Inferior parietal cortex (tissue), 1 donor: ENCODE data around the gene LCN9.
"Not testable (repeated sequence)": the region's sequence is repeated elsewhere in the genome, so short reads cannot be mapped to it uniquely, and the experiment has no call there.

Source experiments
- DNase-seq: peaks from one replicate; pipeline ENCODE4 v3.0.0-alpha.2; 2016; ENCODE audit errors: extremely low spot score

The LCN9 gene, protein sequence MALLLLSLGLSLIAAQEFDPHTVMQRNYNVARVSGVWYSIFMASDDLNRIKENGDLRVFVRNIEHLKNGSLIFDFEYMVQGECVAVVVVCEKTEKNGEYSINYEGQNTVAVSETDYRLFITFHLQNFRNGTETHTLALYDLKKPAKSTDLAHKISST

GRCh38 chr9:135662758-135663450 is at the start of gene LCN9:
LCN9 (plus strand) TSS chr9:135663309; CDS start chr9:135663322, 13 bp downstream.
- DNase-seq, result peak; percentile 11

DNA sequence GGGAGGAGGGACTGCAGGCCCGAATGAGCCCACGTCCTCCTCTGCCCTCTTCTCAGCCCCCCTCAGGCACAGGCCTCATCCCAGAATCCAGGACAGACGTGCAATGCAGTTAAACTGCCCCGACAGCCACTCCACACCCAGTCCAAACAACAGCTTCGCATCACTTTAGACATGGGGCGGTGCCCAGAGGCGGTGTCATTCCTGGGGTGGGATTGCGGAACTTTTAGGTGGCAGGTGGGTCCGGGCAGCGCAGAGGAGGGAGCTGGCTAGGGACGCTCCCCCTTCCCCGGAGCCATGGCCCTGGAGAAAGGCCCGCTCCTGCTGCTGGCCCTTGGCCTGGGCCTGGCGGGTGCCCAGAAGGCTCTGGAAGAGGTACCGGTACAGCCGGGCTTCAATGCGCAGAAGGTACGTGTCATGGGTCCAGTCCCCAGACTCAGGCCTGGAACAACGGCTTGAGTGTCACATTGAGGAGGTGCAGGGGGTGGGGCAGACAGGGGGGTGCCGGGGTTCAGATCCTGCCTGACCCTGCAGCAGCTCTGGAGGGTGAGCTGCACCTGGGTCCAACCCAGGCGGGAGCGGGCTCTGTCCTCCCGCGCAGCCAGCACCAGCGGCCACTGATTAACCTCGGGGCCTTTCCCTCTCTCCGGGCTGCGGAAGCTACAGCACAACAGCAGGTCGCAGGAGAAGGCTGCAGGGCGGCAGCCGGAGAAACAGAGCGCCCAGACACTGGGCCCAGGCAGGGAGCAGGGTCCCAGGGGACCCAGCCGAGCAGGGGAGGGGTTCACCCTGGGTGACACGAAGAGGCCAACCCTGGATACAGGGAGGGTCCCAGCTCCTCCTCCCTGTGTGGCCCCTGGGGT is 48.9 kb upstream of the LCN9 start:
- no peak for DNase-seq

DNA sequence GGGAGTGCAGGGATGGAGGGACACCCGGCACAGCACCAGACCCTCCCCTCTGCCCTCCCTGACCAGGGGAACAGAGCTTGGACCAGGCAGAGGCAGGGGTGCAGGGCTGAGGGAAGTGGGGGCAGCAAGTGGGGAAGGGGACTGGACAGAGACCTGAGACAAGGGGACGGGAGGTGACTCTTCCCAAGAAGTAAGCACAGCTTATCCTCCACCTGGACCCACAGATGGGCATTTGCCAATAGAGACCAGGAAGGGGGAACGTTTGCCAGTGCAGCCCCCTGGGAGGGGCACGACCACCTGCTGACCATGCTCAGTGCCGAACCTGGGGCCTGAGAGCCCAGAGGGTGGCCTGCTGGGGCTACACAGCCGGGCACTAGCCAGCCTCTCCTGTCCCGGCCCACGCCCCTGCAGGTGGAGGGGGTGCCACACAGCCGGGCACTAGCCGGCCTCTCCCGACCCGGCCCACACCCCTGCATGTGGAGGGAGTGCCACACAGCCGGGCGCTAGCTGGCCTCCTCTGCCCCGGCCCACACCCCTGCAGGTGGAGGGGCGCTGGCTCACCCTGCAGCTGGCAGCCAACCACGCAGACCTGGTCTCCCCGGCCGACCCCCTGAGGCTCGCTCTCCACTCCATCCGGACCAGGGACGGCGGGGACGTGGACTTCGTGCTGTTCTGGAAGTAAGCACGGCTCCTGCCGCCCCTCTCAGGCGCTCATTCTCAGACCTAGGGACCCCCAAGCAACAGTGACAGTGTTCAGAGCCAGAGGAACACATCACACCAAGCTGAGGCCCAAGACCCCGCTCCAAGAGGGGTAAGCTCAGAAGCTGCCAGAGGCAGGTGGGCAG is 48.1 kb upstream of the LCN9 start:
- no peak for DNase-seq

DNA sequence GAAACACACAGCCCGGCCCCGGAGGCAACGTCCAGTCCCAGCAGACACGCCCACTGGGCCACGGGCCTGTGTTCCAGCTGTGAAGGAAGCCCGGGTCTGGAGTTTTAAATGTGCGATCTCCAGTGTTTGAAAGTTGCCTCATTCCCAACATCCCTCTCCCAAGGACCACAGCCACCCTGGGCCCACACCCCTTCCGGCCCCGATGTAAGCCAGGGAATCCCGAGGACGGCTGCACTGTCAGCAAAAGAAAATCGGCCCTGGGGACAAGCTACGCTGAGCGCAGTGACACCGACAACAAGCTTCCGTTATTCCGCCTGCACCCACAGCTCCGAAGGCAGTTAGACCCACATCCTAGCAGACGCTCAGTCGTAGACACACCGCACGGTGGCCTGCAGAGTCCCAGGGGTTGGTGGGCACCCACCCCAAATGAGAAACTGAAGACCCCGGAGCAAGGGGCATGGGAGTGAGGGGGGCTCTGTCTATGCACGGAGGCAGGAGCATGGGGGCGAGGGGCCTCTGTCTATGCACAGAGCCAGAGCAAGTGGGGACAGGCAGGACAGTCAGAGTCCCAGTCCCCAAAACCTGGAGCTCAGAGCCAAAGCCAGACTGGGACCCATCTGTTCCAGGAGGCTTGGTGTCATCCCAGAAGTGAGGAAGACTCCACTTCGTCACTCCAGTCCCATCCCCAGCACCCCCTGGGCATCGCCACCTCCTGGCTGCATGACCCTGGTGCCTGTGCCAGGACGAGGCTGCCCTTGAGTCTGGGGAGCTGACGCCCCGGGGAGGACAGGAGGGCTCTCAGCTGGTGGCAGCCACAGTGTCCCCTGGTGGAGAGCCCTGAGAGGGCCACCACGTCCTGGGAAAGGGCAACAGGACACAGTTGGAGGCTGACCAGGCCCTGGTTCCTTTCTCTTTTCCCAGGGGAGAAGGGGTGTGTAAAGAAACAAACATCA is 47.2 kb upstream of the LCN9 start:
- DNase-seq, result no peak

- no peak for DNase-seq
Measured at GRCh38 chr9:135616619-135617537, 46.2 kb upstream of the LCN9 start.

GRCh38 chr9:135617538-135617900 is 45.6 kb upstream of the LCN9 start:
- DNase-seq, result no peak

GRCh38 chr9:135617991-135618411 is 45.1 kb upstream of the LCN9 start:
- no peak for DNase-seq

DNA sequence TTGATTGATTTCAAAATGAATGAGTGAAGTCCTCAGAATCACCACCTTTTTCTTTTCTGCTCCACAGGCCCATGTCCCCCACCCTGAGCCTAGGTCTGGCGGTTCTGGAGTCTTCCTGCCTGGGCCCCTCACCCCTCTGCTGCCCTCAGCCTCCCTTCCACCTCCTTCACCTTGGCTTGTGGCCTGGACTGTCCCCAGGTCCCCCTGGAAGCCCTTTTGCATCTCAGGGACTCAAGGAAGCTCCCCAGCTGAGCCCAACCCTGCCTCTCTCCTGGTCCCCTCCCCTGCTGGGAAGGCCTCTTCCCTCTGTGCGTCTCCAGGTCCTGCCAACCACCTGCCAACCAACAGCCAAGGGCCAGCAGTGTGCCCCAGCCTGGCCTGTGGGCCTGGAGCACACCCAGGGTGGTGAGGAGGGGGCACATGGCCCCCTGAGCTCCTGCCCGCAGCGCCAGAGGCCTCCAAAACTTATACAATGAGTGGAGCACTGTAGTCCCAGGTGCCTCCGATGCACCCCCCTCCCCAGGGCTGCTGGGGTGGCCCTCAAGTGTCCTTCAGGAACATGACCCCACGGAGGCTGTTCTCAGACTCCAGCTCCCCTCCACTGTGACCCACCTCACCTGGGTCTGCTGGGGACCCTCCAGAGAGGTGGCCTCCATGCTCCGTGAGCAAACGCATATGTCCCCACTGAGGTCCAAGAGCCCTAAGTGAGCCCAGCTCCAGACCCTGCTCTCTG is 44.1 kb upstream of the LCN9 start:
- DNase-seq, result no peak

DNA sequence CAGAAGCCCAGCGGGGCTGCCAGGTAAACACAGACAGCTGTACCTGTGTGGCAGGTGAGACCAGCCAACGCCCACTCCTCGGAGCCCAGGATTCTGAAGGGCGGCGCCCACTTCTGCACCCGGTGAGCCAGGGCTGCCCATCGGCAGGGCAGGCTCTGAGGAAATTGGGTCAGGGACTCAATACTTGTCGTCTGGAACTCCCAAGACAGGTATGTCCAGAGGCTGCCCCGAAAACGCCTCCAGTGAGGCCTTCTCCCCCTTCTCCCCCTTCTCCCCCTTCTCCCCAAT is 43.6 kb upstream of the LCN9 start:
- DNase-seq, result no peak

- DNase-seq, result no peak
Measured at GRCh38 chr9:135620558-135620957, 42.6 kb upstream of the LCN9 start.

GRCh38 chr9:135622415-135623020 is 40.6 kb upstream of the LCN9 start:
- DNase-seq, result no peak

DNA sequence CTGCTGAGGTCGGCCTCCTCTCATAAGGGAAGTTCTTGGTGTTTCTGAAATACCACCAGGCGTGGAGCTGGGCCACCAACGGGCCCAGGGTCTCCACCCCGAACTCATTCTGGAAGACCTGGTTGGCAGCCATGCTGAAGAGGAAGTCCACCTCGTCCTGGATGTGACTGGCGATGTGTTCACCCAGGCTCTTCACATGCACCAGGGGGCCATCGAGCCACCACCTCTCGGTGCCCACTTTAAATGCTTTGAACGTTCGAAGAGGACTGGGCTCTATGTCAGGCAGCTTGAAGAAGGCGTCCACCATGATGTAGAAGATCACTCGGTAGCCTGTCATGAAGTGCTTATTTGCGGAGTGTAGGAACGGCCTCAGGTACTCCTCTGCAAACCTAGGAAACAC is 38.8 kb upstream of the LCN9 start:
- no peak for DNase-seq

GRCh38 chr9:135632841-135633240 is 30.3 kb upstream of the LCN9 start:
- no peak for DNase-seq

DNA sequence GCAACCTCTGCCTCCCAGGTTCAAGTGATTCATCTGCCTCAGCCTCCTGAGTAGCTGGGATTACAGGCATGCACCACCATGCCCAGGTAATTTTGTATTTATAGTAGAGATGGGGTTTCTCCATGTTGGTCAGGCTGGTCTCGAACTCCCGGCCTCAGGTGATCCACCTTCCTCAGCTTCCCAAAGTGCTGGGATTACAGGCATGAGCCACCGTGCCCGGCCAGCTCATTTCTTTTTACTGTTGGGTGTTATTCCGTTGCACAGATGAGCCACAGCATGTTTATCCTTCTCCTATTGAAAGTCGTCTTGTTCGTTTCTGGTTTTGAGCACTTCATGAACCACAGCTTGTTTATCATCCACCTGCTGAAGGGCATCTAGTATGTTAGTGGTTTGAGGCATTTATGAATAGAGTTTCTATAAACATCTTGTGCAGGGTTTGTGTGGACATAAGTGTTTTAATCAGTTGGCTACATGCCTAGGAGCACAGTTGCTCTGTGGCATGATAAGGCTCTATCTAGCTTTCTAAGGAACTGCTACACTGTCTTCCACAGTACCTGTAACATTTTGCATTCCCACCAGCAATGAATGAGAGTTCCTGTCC is 26.1 kb upstream of the LCN9 start:
- DNase-seq, result not testable (repeated sequence)

DNA sequence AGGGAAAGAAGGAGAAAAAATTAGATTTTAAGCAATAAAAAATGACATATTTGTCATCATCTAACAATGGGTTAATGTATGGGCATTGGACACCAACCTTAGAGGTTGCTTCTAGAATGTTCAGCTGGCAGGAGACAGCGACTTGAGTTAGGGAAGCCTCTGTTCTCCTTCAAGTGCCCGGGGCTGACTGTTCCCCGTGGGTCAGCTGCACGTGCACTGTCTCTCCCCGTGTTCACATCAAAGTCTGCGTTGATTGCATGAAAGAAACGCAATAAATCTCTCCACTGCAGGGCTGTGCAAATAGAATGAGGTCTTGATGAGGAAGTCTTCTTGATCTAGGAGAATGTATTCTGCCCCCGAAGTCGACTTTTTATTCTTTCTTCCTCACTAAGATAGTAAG is 23.9 kb upstream of the LCN9 start, which contains the start of gene GLT6D1:
Gene GLT6D1 (minus strand): TSS at position 345 of the 400 bp plus-strand sequence. CDS start 353 bp downstream, outside the sequence.
- no peak for DNase-seq

DNA sequence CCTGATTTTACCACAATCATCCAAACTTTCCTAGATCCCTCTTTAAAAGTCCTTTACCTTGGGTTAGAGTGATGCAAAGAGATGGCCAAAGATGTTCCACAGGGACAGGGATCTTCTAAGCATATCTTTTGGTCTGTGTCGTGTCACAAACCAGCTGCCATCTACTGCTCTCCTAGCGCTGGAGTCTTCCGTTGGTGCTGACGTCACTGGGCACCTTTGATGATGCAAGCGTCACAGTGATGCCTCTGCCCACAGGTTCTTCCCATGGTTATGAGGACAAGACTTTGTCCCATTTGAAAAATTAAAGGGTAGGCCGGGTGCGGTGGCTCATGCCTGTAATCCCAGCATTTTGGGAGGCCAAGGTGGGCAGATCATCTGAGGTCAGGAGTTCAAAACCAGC is 22.1 kb upstream of the LCN9 start:
- no peak for DNase-seq

GRCh38 chr9:135641745-135642144 is 21.4 kb upstream of the LCN9 start:
- no peak for DNase-seq

DNA sequence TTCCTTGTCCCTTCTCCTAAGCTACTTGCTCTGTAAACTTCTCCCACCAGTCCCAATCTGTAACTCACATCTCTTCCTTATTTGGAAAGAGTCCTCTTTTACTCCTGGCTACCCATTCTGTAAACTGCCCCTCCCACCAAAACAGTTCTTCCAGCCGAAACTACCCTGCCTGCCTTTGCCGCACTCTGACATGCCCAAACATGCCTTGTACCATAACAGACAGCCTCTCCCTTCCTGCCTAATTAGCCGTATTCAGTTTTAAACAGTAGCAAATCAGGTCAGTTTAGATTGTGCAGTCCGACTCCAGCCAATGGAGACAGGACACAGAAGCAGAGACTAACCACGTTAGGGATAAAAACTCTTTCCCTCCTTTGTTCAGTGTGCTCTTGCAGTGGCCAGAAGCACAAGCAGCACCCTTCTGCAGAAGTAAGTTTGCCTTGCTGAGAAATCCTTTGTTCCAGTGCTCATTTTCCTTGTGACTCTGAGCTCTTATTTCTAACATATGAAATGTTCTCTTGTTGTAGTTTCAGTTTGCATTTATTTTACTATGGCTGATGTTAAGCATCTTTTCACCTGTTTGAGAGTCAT is 18.4 kb upstream of the LCN9 start:
- no peak for DNase-seq
